Endothelial cell of umbilical vein (primary cell): ENCODE data around the gene PTCHD4.

ENCODE experiments used
- GATA2 ChIP-seq: IDR thresholded peaks from 2 replicates; pipeline ENCODE4 v1.7.0; 2011; ENCODE audit warnings: low read depth, mild to moderate bottlenecking, moderate library complexity, mixed read lengths, low read length; ENCODE audit not compliant: insufficient read length, insufficient read depth
- MYC ChIP-seq: IDR thresholded peaks from one replicate; pipeline ENCODE4 v1.6.1; 2011; ENCODE audit warnings: mild to moderate bottlenecking, low read depth, low read length
- POLR2A ChIP-seq: IDR thresholded peaks from 2 replicates; pipeline ENCODE4 v1.6.1; 2012; ENCODE audit warnings: low read depth, mild to moderate bottlenecking, control low read depth, low read length
- POLR2AphosphoS5 ChIP-seq: IDR thresholded peaks from 2 replicates; pipeline ENCODE4 v1.6.1; 2012; ENCODE audit warnings: low read depth, mild to moderate bottlenecking, control low read depth, low read length, moderate library complexity; ENCODE audit not compliant: insufficient read depth
- TF ChIP-seq, protein P1 (sequence below), 2 donors: IDR thresholded peaks; 1 replicate in 1 of 2; 2 replicates in 1 of 2; pipeline ENCODE4 v1.5.1; 2011; ENCODE audit warnings: low read length in 2 of 2, mild to moderate bottlenecking in 2 of 2, moderate library complexity in 2 of 2, control low read depth in 1 of 2, inconsistent platforms in 1 of 2, low read depth in 1 of 2; ENCODE audit not compliant: insufficient read depth in 1 of 2; ENCODE audit errors: extremely low read depth in 1 of 2
- TF ChIP-seq, protein P2 (sequence below): IDR thresholded peaks from 2 replicates; pipeline ENCODE4 v1.6.1; 2011; ENCODE audit not compliant: insufficient read depth, insufficient read length

DNA sequence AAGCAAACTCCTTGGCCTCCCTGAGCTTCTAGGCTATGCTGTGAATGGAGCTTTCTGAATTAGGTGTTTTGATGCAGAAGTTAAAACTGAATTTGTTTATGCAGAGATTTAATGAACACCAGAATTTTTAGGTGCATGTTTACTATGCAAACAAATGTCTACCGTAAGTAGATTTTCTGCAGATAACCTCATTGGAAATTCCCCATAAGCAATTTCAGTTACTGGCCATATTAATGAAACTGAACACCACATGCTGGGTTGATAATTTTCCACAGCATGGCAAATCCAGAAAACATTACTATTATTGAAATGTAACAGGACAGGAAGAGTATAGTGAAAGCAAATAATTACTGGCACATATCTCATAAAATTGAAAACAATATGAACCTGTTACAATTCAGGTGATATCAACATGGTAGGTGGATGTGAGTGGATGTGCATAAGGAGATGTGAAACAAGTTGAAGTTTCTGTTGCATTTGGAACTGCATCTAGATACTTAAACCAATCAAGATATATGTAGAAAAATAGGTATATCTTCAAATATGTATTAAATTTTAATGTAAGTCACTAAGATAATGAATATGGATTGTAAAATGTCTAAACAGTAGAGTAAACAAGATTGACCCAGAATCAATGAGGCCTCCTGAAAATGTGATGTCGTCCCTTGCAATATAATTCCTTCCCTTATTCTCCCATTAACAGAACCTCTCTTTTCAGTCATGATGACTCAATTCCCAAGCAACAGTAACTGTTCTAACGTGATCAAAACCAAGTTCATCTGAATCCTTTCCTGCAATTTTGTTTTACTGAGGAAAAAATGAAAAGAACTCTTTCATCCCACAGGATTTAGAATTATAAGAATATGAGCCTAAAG lies 11.0 kb downstream of the PTCHD4 start:
- TF ChIP-seq POLR2AphosphoS5 (no peak), MYC (no peak), POLR2A (no peak), GATA2 (no peak)
- TF ChIP-seq, protein P1, sequence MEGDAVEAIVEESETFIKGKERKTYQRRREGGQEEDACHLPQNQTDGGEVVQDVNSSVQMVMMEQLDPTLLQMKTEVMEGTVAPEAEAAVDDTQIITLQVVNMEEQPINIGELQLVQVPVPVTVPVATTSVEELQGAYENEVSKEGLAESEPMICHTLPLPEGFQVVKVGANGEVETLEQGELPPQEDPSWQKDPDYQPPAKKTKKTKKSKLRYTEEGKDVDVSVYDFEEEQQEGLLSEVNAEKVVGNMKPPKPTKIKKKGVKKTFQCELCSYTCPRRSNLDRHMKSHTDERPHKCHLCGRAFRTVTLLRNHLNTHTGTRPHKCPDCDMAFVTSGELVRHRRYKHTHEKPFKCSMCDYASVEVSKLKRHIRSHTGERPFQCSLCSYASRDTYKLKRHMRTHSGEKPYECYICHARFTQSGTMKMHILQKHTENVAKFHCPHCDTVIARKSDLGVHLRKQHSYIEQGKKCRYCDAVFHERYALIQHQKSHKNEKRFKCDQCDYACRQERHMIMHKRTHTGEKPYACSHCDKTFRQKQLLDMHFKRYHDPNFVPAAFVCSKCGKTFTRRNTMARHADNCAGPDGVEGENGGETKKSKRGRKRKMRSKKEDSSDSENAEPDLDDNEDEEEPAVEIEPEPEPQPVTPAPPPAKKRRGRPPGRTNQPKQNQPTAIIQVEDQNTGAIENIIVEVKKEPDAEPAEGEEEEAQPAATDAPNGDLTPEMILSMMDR (IDR thresholded peaks at IDR 0.05; ENCODE audit: extremely low read depth in 1 of 2, insufficient read depth in 1 of 2, low read depth in 1 of 2, low read length in 2 of 2), result no peak
- TF ChIP-seq, protein P2, sequence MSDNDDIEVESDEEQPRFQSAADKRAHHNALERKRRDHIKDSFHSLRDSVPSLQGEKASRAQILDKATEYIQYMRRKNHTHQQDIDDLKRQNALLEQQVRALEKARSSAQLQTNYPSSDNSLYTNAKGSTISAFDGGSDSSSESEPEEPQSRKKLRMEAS, result no peak
